ENCODE measurements around the gene RSPRY1.

Gene RSPRY1

DNA sequence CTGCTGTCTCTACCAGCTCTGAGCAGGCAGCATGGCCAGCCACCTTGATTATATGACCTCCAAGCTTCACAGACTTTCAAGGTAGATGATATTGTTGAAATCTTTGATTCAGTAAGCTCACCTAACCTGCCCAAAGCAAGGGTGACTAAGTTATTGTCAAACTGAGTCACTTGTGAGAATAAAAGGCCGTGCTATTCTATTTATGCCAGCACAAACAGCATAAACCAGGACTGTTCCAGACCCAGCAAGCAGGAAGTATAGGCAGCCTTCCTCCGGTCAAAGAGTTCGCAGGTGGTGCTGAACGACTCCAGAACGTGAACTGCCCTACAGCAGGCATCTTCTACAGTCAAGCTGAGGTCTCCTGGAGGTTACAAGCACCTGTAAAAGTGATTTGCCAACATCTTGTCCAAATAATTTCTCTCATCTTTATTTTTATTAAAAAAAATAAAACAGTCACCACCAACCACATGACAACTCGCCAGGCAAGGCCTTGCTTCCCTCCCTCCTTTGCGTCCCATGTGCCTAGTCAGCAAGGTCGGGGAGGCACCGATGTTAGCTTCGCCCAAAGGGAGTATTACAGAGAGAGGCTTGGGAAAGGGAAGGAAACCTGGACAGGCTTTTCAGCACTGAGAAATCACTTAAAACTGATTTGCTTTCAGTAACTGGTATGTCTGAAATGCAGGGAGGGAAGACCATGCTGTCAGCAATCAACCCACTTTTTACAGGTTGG, 69.7 kb downstream of the RSPRY1 start:
- TF ChIP-seq, protein P1, sequence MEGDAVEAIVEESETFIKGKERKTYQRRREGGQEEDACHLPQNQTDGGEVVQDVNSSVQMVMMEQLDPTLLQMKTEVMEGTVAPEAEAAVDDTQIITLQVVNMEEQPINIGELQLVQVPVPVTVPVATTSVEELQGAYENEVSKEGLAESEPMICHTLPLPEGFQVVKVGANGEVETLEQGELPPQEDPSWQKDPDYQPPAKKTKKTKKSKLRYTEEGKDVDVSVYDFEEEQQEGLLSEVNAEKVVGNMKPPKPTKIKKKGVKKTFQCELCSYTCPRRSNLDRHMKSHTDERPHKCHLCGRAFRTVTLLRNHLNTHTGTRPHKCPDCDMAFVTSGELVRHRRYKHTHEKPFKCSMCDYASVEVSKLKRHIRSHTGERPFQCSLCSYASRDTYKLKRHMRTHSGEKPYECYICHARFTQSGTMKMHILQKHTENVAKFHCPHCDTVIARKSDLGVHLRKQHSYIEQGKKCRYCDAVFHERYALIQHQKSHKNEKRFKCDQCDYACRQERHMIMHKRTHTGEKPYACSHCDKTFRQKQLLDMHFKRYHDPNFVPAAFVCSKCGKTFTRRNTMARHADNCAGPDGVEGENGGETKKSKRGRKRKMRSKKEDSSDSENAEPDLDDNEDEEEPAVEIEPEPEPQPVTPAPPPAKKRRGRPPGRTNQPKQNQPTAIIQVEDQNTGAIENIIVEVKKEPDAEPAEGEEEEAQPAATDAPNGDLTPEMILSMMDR (conservative IDR thresholded peaks at IDR 0.05), result no peak
- no peak overlapping the region for H3K27ac ChIP-seq

DNA sequence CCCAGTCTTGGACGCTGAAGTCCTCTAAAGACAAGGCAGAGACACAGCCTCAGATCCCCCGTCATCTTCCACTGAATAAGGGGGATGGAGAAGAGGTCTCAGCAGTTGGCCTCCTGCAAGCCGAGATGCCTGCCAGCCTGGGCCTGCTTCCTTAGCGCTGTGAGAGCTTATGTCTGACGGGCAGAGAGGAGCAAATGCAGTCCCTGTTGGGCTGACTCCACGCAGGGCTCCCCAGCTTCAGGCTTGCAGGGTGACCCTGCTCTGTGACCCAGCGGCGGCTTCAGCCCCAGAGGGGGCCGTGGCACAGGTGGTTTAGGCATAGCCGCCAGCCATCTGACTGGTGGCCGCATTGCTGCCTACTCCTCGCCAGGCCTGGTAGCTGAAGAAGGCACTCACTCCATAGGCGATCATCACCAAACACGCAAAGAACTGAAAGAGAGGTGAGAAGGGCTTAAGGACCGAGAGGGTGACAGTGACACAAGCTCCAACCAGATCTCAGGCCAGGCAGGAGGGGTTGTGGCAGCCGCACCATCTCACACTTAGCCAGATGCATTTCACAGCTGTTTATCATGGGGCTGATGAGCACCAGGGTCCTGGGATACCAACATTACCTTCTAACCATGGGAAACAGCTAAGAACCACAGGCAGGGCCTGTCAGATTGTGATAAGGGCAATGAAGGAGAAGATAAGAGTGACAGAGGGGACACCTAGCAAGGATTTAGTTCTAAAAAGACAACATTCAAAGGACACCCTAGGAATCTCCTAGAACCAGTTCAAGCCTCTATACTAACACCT, 70.7 kb downstream of the RSPRY1 start:
- H3K27ac ChIP-seq, result no peak overlapping the region
- TF ChIP-seq, protein P1 (conservative IDR thresholded peaks at IDR 0.05), result no peak

GRCh38 chr16:57257455-57258070, 71.4 kb downstream of the RSPRY1 start:
- H3K27ac ChIP-seq, result no peak overlapping the region
- TF ChIP-seq, protein P1 (conservative IDR thresholded peaks at IDR 0.05), result no peak

- TF ChIP-seq, protein P1 (conservative IDR thresholded peaks at IDR 0.05), result no peak
- no peak overlapping the region for H3K27ac ChIP-seq
Measured at GRCh38 chr16:57258226-57258909, 72.2 kb downstream of the RSPRY1 start.

GRCh38 chr16:57258910-57259475, 72.9 kb downstream of the RSPRY1 start:
- TF ChIP-seq, protein P1 (conservative IDR thresholded peaks at IDR 0.05), result no peak
- no peak overlapping the region for H3K27ac ChIP-seq

DNA sequence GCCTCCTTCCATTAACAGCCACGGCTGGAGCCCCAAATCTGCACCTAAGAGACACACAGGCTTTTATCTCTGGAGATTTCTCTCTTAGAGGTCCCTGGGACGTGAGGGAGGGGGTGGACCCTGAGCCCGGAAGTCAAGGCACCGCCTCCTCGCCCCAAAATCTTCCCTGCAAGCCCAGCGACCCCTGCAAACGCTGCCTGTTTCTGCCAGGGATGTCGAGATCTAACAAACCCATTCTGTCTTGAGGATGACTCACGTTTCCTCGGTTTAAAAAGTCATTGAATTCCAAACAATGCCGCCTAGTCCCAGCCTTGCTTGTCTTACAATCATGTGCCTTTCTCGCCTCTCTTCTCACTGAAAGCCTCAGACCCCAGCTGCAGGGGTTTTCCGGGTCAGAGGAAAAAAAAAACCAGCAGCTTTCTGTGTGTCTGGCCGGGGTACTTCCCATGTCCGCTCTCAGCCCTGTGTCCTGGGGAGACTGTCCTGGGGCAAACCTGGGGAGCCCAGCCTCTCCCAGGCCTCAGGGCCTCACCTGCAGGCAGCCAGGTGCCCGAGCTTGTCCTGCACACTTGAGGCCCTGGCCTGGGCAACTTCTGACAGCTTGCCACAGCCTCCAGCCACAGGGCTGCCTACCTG, 74.3 kb downstream of the RSPRY1 start:
- no peak overlapping the region for H3K27ac ChIP-seq
- TF ChIP-seq, protein P1 (conservative IDR thresholded peaks at IDR 0.05), result no peak

All from VCaP (cell line).